Activated effector memory CD4-positive, alpha-beta T cell treated with Interleukin-2 at 50 U/mL for 16 hours (primary cell): ENCODE results near the gene TNPO1.
"Not testable (repeated sequence)": the region's sequence is repeated elsewhere in the genome, so short reads cannot be mapped to it uniquely, and the experiment has no call there.

Source experiments
- DNase-seq: peaks from one replicate; pipeline ENCODE4 v3.0.0-alpha.2; 2020

Gene TNPO1

GRCh38 chr5:72855821-72856220 lies 39.4 kb downstream of the TNPO1 start:
- DNase-seq: no peak

GRCh38 chr5:72857396-72857795 lies 40.9 kb downstream of the TNPO1 start:
- no peak for DNase-seq

- no peak for DNase-seq
Measured at GRCh38 chr5:72859127-72859526, 42.7 kb downstream of the TNPO1 start.

GRCh38 chr5:72860499-72860898 lies 44.0 kb downstream of the TNPO1 start:
- DNase-seq: no peak

- no peak for DNase-seq
Measured at GRCh38 chr5:72871366-72872024, 55.0 kb downstream of the TNPO1 start.

- no peak for DNase-seq
Measured at GRCh38 chr5:72878854-72879253, 62.4 kb downstream of the TNPO1 start.

GRCh38 chr5:72882989-72883388 lies 66.5 kb downstream of the TNPO1 start:
- DNase-seq: no peak

GRCh38 chr5:72883850-72884249 lies 67.4 kb downstream of the TNPO1 start:
- no peak for DNase-seq

GRCh38 chr5:72884892-72885291 lies 68.4 kb downstream of the TNPO1 start:
- DNase-seq: no peak

GRCh38 chr5:72885824-72886223 lies 69.4 kb downstream of the TNPO1 start:
- DNase-seq: no peak

GRCh38 chr5:72888595-72888994 lies 72.1 kb downstream of the TNPO1 start:
- no peak for DNase-seq

- DNase-seq: no peak
Measured at GRCh38 chr5:72889324-72889723, 72.9 kb downstream of the TNPO1 start.

- DNase-seq: no peak
Measured at GRCh38 chr5:72892846-72893245, 76.4 kb downstream of the TNPO1 start.

GRCh38 chr5:72895758-72896157 lies 79.3 kb downstream of the TNPO1 start:
- no peak for DNase-seq

GRCh38 chr5:72906806-72907205 lies 90.3 kb downstream of the TNPO1 start:
- no peak for DNase-seq

GRCh38 chr5:72908664-72909063 lies 92.2 kb downstream of the TNPO1 start:
- DNase-seq: no peak

GRCh38 chr5:72917371-72917776 lies 100.9 kb downstream of the TNPO1 start:
- DNase-seq: no peak

- no peak for DNase-seq
Measured at GRCh38 chr5:72920690-72921502, 104.4 kb downstream of the TNPO1 start.

- DNase-seq: no peak
Measured at GRCh38 chr5:72921886-72922285, 105.4 kb downstream of the TNPO1 start.

GRCh38 chr5:72922422-72922821 lies 106.0 kb downstream of the TNPO1 start:
- no peak for DNase-seq

GRCh38 chr5:72925336-72926010 lies 109.0 kb downstream of the TNPO1 start:
- no peak for DNase-seq

- not testable (repeated sequence) for DNase-seq
Measured at GRCh38 chr5:72932686-72933085, 116.2 kb downstream of the TNPO1 start.

GRCh38 chr5:72934953-72935725 lies 118.7 kb downstream of the TNPO1 start:
- DNase-seq: not testable (repeated sequence)
